Subcutaneous adipose tissue (tissue), 4 donors: ENCODE results near the gene B4GALNT3. TPM values are rescaled to one million over a fixed set of nuclear protein-coding genes. Genes with fewer than 3 reads are reported as not detected.

ENCODE experiments used
- total RNA-seq, 4 donors: library from RNA; depleted of rRNA; stranded (reverse); fragments of >200 nt; gene quantifications; one replicate each; pipeline ENCODE4 v1.1.0, GENCODE V29; 2016
- TF ChIP-seq, protein P1 (sequence below): fragments of 450-650 bp; IDR thresholded peaks from one replicate; pipeline ENCODE4 v1.5.1; 2016; ENCODE audit warnings: low read depth, mild to moderate bottlenecking, control low read depth, antibody characterized with exemption, moderate library complexity

B4GALNT3 gene
- total RNA-seq, 4 donors from 2014 or later = 0.16 to 0.22 (median 0.17) TPM; not detected in 1

DNA sequence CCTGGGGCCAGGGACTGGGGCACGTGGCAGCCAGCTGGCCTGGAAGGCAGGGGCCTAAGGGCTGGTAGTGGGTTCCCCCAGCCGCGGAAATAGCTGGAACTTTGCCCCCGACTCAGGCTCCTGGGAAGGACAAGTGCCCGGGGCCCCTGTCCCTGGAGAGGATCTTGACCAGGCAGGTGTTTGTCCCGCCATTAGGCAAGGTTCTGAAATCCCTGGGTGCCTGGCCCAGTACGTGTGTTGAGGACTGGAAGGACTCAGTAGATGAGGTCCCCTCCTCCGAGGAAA, 94.2 kb downstream of the B4GALNT3 start:
- TF ChIP-seq, protein P1, sequence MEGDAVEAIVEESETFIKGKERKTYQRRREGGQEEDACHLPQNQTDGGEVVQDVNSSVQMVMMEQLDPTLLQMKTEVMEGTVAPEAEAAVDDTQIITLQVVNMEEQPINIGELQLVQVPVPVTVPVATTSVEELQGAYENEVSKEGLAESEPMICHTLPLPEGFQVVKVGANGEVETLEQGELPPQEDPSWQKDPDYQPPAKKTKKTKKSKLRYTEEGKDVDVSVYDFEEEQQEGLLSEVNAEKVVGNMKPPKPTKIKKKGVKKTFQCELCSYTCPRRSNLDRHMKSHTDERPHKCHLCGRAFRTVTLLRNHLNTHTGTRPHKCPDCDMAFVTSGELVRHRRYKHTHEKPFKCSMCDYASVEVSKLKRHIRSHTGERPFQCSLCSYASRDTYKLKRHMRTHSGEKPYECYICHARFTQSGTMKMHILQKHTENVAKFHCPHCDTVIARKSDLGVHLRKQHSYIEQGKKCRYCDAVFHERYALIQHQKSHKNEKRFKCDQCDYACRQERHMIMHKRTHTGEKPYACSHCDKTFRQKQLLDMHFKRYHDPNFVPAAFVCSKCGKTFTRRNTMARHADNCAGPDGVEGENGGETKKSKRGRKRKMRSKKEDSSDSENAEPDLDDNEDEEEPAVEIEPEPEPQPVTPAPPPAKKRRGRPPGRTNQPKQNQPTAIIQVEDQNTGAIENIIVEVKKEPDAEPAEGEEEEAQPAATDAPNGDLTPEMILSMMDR = no peak

DNA sequence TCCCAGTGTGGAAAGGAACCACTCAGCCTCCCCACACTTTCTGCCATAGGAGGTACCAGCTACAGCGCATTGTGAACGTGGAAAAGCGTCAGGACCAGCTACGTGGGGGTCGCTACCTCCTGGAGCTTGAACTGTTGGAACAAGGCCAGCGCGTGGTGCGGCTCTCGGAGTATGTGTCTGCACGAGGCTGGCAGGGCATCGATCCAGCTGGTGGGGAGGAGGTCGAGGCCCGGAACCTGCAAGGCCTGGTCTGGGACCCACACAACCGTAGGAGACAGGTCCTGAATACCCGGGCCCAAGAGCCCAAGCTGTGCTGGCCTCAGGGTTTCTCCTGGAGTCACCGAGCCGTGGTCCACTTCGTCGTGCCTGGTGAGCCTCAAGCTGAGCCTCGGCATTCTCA, 96.8 kb downstream of the B4GALNT3 start:
- TF ChIP-seq, protein P1 = no peak

DNA sequence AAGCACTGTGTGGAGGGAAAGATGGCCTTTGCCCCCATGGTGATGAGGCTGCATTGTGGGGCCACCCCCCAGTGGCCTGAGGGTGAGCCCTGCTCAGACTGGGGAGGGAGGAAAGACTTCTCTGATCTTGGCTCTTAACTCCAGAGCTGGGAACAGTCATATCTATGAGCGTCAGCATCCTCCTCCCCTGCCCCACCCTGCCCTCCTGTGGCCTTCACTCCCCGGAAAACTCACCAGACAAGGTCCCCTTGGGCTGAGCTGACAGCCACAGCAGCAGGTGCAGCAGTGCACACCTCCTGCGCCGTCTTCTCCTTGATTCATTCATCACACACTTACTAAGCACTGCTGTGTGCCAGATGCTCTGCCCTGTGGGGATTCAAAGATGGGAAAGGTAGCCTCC, 98.8 kb downstream of the B4GALNT3 start:
- TF ChIP-seq, protein P1 = no peak

DNA sequence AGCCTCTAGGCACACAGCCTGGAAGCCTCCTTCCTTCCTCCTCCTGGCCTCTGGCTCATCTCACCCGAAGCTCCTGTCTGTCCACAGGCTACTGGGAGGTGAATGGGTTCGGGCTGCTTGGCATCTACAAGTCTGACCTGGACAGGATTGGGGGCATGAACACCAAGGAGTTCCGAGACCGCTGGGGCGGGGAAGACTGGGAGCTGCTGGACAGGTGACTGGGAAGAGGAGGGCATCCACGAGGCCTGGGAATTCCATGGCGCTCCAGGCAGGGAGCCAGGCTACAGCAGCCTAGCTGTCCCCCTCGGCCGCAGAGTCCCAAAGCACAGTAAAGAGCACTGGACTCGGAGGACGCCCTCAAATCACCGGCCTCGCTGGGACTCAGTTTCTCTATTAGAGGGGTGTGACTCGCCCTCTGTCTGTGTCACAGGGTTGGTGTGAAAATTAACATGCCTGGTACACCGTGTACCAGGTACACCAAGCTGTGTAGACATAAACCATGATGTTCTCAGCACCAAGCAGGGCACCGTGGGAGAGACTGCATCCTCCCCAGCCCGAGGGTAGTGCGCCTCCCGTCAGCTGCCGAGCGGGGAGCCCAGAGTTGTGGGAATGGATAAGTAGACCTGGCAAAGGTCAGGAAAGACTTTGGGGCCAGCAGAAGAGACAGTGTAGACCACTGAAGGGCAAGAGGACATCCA, 99.6 kb downstream of the B4GALNT3 start:
- TF ChIP-seq, protein P1 = no peak

DNA sequence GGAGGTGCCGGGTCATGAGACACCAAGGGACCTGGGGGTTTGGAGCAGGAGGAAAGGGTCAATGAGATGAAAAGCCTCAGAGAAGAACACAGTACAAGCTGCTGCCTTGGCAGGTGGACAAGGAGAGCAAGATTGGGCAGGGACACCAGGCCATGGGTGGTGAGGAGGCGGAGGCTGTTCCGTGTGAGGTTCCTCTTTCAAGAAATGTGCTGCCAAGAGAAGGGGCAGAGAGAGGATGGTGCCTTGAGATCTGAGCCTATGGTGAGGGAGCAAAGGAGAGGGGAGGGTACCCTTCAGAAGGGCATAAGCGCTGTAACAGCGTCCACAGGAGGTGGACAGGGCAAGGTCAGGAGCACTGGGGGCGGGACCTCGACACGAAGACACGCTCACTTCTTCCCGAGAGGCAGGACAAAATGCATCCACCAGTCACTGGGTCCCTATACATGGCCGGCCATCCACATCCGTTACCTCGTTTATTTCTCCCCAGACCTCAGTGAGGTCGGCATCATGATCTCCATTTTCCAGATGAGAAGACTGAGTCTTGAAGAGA, 100.2 kb downstream of the B4GALNT3 start:
- TF ChIP-seq, protein P1 = no peak

DNA sequence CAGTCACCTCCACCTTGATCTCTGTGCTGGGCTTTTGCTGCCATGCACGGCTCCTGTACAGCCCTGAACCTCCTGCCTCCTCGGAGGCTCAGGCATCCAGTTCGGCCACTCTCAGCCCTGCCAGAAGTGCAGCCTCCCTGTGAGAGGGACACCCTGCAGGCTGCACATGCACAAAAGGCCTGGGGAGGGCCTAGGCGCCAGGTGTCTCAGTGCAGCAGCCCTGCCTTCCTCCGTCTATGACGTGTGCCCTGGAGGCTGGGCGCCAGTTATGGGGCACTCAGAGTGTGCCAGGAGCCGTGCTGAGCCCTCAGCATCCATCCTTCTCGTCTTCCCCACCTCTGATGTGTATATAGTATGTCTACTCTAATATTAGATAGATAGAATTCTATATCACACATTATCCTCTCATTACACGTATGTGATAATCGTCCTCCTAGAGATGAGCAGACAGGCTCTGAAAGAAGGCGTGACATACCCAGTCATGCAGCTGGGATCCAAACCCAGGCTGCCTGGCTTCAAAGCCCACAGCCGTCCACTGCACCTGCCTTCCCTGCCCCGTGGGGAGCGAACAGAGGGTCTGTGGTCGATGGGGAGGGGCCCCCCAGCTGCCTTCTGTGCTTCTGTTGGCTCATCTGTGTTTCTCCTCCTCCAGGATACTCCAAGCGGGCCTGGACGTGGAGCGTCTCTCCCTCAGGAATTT, 101.1 kb downstream of the B4GALNT3 start:
- TF ChIP-seq, protein P1 = no peak

DNA sequence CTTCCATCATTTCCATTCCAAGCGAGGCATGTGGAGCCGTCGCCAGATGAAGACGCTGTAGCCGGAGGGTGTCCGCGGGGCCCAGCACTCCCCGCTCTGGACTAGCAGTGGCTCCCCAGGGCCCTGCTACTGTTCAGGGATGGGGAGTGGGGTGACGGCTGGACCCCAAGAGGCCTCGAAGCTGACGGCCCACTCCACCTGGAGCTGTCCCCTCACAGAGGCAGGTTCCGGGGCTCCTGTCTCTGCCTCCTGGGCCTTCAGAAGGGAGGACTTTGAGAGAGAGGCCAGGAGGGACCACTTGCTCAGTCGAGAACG, 101.6 kb downstream of the B4GALNT3 start:
- TF ChIP-seq, protein P1 = no peak
